ENCODE data around the gene NBPF10.
"Not testable (repeated sequence)": the region's sequence is repeated elsewhere in the genome, so short reads cannot be mapped to it uniquely, and the experiment has no call there.

NBPF10 gene

DNA sequence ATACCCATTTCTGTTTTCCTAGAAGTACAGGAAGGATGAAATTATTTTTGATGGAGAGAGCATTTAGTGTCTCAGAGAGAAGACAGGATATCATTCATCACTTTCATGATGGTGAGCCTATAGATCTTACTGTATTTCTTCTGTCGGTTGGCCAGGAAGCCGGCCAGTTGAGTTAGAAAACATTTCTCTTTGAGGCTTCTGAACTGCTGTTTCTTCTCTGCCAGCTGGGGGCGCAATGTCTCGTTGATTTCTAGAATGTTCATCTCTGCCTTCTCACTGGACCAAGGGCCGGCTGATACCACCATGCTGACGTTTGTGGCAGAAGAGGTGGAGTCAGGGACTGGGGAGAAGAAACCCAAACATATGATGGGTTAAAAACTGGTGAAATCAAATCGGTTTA lies at the start of gene NBPF10:
Gene NBPF10 (minus strand): TSS at position 340 of the 400 bp plus-strand sequence. CDS start 35 bp downstream, at position 305.
- not testable (repeated sequence) for DNase-seq

GRCh38 chr1:146174531-146174930 lies 29.9 kb upstream of the NBPF10 start:
- not testable (repeated sequence) for DNase-seq

DNA sequence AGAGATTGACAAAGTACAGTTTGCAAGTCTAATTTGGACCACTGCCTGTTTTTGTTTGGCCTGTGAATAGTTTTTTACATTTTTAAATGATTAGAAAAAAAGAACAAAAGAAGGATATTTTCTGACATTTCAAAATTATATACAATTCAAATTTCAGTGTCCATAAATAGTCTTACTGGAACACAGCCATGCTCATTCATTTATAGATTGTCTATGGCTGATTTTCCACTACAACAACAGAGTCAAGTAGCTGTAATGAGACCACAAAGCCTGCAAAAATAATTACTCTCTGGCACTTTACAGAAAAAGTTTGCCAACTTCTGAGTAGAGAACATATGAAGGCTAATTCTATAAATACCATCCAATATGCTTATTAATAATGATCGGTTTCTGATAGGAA lies 23.1 kb upstream of the NBPF10 start:
- not testable (repeated sequence) for DNase-seq

- not testable (repeated sequence) for DNase-seq
These were observed 22.7 kb upstream of the NBPF10 start for GRCh38 chr1:146167273-146167672.
